CD4-positive, alpha-beta T cell (primary cell): ENCODE data around the gene C2CD5. TPM values are rescaled to one million over a fixed set of nuclear protein-coding genes. Genes with fewer than 3 reads are reported as not detected.
A peak's percentile ranks its signal among the peaks of the same experiment; 100 is the strongest.

Experiments
- ATAC-seq: fragments of 200-7000 bp; cut with Tn5 transposase; one replicate; pipeline ENCODE4 v1.10.0; 2022; ENCODE audit warnings: mild to moderate bottlenecking; ENCODE audit not compliant: poor library complexity
- CTCF ChIA-PET: fragments of 350-600 bp; sonication (Branson Sonifier 250); formaldehyde crosslinking; loops from one replicate; lab custom pipeline; 2021; ENCODE audit warnings: antibody characterized with exemption, inconsistent platforms; lab: Charles Lee
- POLR2A ChIA-PET: fragments of 350-600 bp; sonication (Branson Sonifier 250); formaldehyde crosslinking; loops from one replicate; lab custom pipeline; 2021; ENCODE audit warnings: antibody characterized with exemption, inconsistent platforms; lab: Charles Lee
- DNase-seq, 14 experiments: peaks; one replicate each; pipeline ENCODE4 v3.0.0-alpha.2; 2013 to 2020; ENCODE audit warnings: mixed read lengths in 2 of 14
- H3K27ac ChIP-seq, 2 donors: one replicate each; pipeline versions ENCODE4 v1.5.1 to v1.7.0; 2013; ENCODE audit warnings: low read length in 2 of 2, low read depth in 1 of 2, mild to moderate bottlenecking in 1 of 2
- H3K27me3 ChIP-seq, 2 experiments: 1 replicate in 1 of 2; 2 replicates in 1 of 2; pipeline versions ENCODE4 v1.6.1 to v1.7.0; 2013; ENCODE audit warnings: low read length in 2 of 2, control low read depth in 1 of 2, mild to moderate bottlenecking in 1 of 2, moderate library complexity in 1 of 2; ENCODE audit not compliant: insufficient read depth in 2 of 2, control insufficient read depth in 1 of 2
- H3K36me3 ChIP-seq: one replicate; pipeline ENCODE4 v1.6.1; 2013; ENCODE audit warnings: low read length, control low read depth; ENCODE audit not compliant: insufficient read depth
- H3K4me1 ChIP-seq: one replicate; pipeline ENCODE4 v1.6.1; 2013; ENCODE audit warnings: low read length, control low read depth; ENCODE audit not compliant: insufficient read depth
- H3K4me3 ChIP-seq: one replicate; pipeline ENCODE4 v1.5.1; 2013; ENCODE audit warnings: mild to moderate bottlenecking, low read length, moderate library complexity
- H3K9me3 ChIP-seq, 2 experiments: 1 replicate in 1 of 2; 2 replicates in 1 of 2; pipeline versions ENCODE4 v1.6.1 to v1.7.0; 2013; ENCODE audit warnings: low read length in 2 of 2, mild to moderate bottlenecking in 2 of 2, control low read depth in 1 of 2, moderate library complexity in 1 of 2; ENCODE audit not compliant: control insufficient read depth in 1 of 2, insufficient read depth in 1 of 2
- H3K27ac Mint-ChIP-seq: one replicate; pipeline ENCODE4 v1.8.0; 2020; ENCODE audit warnings: mixed read lengths
- H3K27me3 Mint-ChIP-seq: one replicate; pipeline ENCODE4 v1.8.0; 2021; ENCODE audit warnings: mixed read lengths
- H3K36me3 Mint-ChIP-seq: one replicate; pipeline ENCODE4 v1.8.0; 2021; ENCODE audit warnings: low read depth, mixed read lengths
- H3K4me1 Mint-ChIP-seq: one replicate; pipeline ENCODE4 v1.8.0; 2021; ENCODE audit warnings: low read depth, mixed read lengths
- H3K4me3 Mint-ChIP-seq: one replicate; pipeline ENCODE4 v1.8.0; 2020; ENCODE audit warnings: mild to moderate bottlenecking, mixed read lengths
- H3K9me3 Mint-ChIP-seq: one replicate; pipeline ENCODE4 v1.8.0; 2020; ENCODE audit warnings: mixed read lengths
- CTCF ChIP-seq: fragments of 200-600 bp; IDR thresholded peaks from one replicate; pipeline ENCODE4 v1.8.0; 2022; ENCODE audit warnings: antibody characterized with exemption, mild to moderate bottlenecking
- intact Hi-C, 2 experiments: fragments of 100-400 bp; cut with DNase I in 1 of 2; cut with micrococcal nuclease in 1 of 2; formaldehyde crosslinking; loops; one replicate each; pipeline versions ENCODE4 v1.15.1 to v1.9.0; 2023 to 2025; cut with DNase I, micrococcal nuclease
- total RNA-seq, 174 experiments: library from RNA in 2 of 174; stranded (reverse) in 2 of 174; gene quantifications; one replicate each; pipeline ENCODE4 v1.2.3 and lab custom pipeline; 2021 to 2026

The C2CD5 gene
- total RNA-seq, 2 experiments from 2014 or later, result 21.8 to 23.2 TPM

- no peaks in the 10 kb centered on the region for H3K36me3 ChIP-seq
- H3K27me3 ChIP-seq, result no peaks in the 10 kb centered on the region
- DNase-seq, result peak in 2 of 14 experiments; percentile 36 to 38
- Mint-ChIP-seq H3K27me3 (no peaks in the 10 kb centered on the region), H3K36me3 (no peaks in the 10 kb centered on the region), H3K9me3 (no peaks in the 10 kb centered on the region), H3K27ac (peak overlapping the region; percentile 88), H3K4me3 (peak overlapping the region; percentile 78), H3K4me1 (peaks cover 20% of the 10 kb centered on the region)
- peak overlapping the region; percentile 38 for H3K4me3 ChIP-seq
- ChIA-PET CTCF (interaction anchor here (0.7 to 1.9 kb wide), 4 partner anchors 24 to 241 kb away, joined by 3 to 5 read pairs (median 4); no protein-coding TSS in a partner anchor), POLR2A (interaction anchor here (1.2 to 2.6 kb wide), 3 partner anchors 11 to 76 kb away, joined by 3 to 18 read pairs (median 9); partner anchors contain the start of gene ST8SIA1)
- H3K9me3 ChIP-seq, result no peaks in the 10 kb centered on the region
- intact Hi-C loops, result no loop called here
- peak overlapping the region in 1 of 2 donors; percentile 49 for H3K27ac ChIP-seq
- TF ChIP-seq CTCF, result no peak
- no peak for ATAC-seq
- peaks cover 19% of the 10 kb centered on the region for H3K4me1 ChIP-seq
These were observed 133.9 kb downstream of the C2CD5 start for GRCh38 chr12:22410486-22410885.

- DNase-seq, result peak in 12 of 14 experiments; percentile 16 to 88 (median 26)
These were observed 134.8 kb downstream of the C2CD5 start for GRCh38 chr12:22409377-22410164.

More at GRCh38 chr12:22409377-22410164, 134.8 kb downstream of the C2CD5 start:
- Histone ChIP-seq H3K27me3 (no peaks in the 10 kb centered on the region), H3K9me3 (no peaks in the 10 kb centered on the region), H3K27ac (peak overlapping the region; percentile 29 to 49), H3K4me1 (peaks cover 17% of the 10 kb centered on the region), H3K36me3 (no peaks in the 10 kb centered on the region), H3K4me3 (peak overlapping the region; percentile 38)
- Mint-ChIP-seq H3K4me1 (peaks cover 20% of the 10 kb centered on the region), H3K9me3 (no peaks in the 10 kb centered on the region), H3K27ac (peak overlapping the region; percentile 88), H3K27me3 (no peaks in the 10 kb centered on the region), H3K4me3 (peak overlapping the region; percentile 78), H3K36me3 (no peaks in the 10 kb centered on the region)
- CTCF ChIA-PET, result interaction anchor here (1.0 to 1.9 kb wide), 3 partner anchors 12 to 74 kb away, joined by 3 to 5 read pairs (median 4); no protein-coding TSS in a partner anchor
- intact Hi-C loops, result loop anchor here in 1 of 2 experiments (5.0 kb wide), 1 partner anchor 38 kb away; no protein-coding TSS in a partner anchor
- POLR2A ChIA-PET, result interaction anchor here (1.2 to 2.6 kb wide), 4 partner anchors 10 to 75 kb away, joined by 3 to 18 read pairs (median 11); partner anchors contain the start of gene ST8SIA1
- no peak for TF ChIP-seq CTCF
- ATAC-seq, result peak; percentile 80
